ENCODE data around the gene ALK.

The ALK gene

DNA sequence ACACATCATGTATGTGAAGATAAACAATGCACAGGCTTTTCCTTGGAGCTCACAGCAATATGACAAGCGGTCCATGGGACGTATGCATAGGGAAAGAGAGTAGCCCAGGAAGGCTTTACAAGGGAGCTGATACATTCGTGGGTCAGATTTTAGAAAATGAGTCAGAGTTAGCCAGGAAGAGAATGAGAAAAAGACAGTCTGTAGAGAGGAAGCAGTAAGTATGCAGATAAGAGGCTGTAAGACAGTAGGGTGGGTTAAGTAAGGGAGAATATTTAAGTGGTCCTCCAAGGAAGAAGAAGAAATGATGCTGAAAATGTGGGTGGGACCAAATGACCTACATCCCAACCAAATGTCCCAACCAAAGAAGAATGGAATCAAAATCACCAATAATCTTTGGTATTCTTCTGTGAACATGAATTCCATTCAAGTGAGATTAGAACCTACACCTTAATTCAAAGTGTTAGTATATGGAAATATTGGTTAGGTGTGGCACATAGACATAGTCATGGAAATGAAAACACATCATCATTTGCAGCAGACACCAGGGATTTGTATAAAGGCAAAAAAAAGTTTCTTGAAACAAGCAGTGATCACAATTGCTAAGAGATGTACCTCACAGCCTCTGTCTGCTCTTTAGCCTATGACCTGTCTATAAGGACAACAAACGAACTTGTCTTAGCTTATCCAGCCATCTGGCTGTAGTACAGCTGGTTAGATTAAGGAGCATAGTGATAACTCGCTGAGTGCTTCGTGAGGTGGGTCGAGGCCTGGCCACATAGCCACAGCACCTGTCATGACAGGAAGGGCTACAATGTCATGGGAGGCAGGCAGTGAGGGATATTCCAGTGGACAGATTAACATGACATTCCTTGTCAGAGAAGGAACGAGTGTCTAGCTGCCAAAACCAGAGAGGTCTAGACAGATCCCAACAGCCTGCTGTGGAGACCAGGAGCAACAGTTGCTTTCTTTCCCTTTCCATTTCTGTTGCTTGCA, 133.6 kb downstream of the ALK start:
- DNase-seq, result no peak

DNA sequence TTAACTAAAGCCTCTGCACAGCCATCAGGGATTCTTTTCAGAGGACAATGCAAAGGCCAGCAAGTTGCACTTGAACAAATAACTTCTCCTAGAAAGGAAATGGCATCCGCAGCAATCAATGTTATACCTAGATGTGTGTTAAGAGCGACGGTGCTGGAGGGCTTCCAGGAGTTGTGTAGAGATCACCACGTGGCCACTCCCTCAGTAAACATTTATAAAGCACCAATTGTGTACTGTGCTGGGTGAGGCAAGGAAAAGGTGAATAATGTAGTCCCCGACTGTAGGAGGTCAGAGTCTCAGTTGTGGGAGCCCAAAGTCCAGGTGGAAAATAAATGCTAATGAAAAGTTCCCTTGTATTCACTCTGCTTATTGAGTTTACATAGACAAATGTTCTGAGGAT, 135.0 kb downstream of the ALK start:
- DNase-seq, result no peak

- DNase-seq, result no peak
Observed at GRCh38 chr2:29783666-29784065, 137.7 kb downstream of the ALK start.

DNA sequence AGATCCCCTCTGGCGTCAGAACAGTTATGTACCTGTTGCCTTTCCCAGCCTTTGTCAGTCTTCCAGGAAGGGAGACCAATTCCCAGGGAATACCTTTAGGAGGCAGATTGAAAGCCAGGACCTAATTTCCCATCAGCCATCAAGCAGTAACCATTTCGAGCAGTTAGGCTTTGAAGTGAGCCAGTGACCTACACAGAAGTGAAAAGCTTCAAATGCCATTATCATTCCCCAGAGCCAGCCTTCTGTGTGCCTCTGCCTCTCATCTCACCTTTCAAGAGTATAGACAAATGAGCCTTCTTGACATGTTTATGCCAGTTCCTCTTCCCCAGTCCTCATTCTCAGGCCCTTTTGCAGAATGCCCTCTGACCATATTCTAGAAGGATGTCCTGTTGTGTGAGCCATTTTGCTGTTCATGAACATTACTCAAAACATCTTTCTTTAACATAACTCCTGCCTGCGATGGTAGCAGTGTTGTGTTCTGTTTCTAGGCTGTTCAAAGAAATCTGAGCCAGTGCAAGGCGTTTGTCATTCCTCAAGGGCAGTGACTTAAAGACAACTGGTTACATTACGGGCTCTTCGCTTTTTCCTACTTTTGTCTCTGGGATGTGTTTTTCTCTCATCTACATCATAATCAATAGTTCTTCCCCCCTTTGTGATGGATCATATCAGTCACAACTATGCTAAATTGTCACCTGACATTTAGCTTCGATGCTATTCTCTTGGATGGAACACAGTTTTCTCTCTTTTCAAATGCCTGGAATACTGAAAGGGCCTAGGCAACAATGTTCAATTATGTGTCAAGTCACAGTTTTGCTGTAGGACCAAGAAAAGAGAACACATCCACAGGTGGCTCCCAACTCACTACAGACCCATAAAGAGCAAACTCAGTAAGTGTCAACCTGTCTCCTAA, 138.6 kb downstream of the ALK start:
- DNase-seq, result no peak

DNA sequence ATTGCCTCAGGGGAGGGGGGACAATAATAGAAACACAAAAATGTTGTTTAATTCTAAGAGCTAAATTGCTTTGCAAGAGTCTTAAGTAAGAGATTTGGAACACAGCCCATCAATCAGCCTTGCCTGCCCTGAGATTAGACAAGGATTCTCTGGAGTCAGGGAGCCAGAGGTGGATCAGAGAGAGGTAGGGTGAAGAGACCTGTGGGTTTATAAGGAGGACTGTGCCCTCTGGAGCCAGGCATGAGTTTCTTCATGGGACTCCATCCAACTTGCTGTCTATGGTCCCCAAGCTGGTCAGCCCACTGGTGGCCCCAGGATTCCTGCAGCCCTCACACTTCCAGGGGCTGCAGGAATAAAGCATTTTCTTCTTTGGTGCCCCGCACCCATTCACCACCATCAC, 139.3 kb downstream of the ALK start:
- DNase-seq, result no peak

GRCh38 chr2:29780906-29781305, 140.5 kb downstream of the ALK start:
- no peak for DNase-seq

- no peak for DNase-seq
Observed at GRCh38 chr2:29777161-29777560, 144.2 kb downstream of the ALK start.

DNA sequence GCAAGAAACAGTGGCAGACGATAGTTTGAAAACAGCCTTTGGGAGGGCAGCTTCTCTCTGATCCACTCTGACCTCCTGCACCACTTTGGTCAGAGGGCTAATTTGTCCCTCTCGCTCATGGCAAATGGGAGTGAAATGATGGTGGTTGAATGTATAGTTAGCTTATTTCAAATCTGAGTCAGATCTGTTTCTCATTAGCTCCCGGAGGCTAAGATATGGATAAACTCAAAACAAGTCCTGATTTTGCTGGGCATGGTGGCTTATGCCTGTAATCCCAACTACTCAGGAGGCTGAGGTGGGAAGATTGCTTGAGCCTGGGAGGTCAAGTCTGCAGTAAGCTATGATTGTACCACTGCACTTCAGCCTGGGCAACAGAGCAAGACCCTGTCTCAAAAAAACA, 145.0 kb downstream of the ALK start:
- DNase-seq, result no peak

DNA sequence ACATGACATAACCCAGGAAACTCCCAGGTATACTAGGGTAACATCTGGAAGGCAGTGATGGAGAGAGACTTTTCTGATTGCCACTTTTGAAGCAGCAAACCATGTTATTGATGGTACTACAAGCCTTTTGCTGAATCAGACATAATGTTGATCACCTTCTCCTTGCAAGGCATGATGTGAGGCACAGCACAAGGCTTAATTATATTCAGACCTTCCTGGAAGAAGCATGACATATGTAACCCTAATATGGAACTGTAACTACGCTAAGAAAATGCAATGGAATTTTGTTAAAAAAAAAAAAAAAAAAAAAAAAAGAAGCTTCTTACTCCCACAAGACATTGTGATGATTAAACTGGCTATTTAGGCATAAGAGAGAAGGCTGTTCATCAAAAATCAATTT, 145.4 kb downstream of the ALK start:
- DNase-seq, result no peak

- DNase-seq, result no peak
Observed at GRCh38 chr2:29774624-29775023, 146.8 kb downstream of the ALK start.

GRCh38 chr2:29770846-29771245, 150.5 kb downstream of the ALK start:
- no peak for DNase-seq

DNA sequence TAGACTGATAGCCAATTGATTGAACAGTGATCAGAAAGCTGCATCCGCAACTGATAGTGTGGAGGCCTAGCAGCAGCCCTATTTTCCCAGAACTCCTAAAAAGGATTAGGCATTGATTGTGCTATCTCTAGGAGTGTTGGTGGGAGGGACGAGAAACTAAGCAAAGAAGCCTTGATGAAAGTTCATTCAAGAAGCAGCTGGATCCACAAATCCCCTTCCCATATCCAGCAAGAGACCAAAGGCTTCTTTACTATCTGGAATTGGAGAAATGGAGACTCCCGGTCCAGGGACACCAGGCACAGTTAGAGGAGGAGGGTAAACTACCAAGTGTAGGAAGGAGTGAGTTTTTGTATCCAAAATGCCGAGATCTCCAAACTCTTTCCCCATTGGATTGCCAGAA, 151.5 kb downstream of the ALK start:
- no peak for DNase-seq

- DNase-seq, result no peak
Observed at GRCh38 chr2:29767606-29768335, 153.6 kb downstream of the ALK start.

DNA sequence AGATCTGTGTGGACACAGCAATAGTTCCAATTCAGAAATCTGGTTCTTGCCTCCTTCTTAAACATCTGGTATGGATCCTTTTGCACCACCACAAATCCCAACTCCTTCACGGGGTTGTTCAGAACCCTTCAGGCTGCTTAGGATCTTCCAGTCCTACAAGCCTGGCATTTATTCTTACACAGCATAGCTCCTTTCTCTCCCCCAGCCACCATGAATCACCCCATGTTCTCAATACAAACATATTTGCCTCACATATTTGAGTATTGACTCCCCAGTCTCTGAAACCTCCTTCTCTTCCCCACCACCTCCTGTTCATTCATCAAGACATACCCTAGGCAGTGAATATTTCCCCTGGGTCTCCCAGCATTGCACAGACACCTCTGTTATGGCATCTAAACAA, 155.2 kb downstream of the ALK start:
- DNase-seq, result no peak

DNA sequence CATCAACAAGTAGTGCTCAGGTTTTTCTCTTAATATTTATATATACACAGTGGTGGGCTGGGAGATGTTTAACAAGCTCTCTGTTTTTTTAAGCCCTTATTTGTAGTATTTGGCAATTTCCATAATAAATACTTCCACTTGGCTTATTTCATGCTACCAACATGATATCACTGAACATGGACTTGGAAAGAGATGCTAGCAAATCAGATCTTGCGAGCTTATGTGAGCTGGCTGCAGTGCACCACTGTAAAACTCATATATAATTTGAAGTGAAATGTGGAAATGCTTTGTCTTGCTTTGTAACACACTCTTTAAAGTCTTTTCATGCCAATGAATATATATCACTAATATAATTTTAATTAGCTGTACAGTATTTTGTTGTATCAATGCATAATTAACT, 155.7 kb downstream of the ALK start:
- no peak for DNase-seq

GRCh38 chr2:29763371-29763770, 158.0 kb downstream of the ALK start:
- no peak for DNase-seq

DNA sequence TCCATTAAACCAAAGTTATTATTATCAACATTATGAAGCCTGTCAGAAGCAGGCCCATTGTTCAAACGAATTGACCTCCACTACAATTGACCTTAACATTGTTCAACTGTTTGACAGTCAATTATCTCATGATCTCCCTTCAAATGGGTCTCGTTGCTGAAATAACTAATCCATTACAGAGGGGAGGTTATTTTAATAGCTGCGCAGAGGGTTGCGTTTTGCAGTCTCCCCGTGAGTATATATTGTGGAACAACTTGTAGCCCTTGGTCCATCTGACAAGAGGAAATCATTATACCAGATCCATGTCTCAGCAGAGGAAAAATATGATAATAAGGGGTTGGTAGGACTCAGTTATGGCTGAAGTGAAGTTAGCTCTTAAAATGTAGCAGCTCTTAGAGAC, 159.1 kb downstream of the ALK start:
- no peak for DNase-seq

GRCh38 chr2:29761278-29761677, 160.1 kb downstream of the ALK start:
- no peak for DNase-seq

GRCh38 chr2:29760008-29760407, 161.4 kb downstream of the ALK start:
- DNase-seq, result no peak

DNA sequence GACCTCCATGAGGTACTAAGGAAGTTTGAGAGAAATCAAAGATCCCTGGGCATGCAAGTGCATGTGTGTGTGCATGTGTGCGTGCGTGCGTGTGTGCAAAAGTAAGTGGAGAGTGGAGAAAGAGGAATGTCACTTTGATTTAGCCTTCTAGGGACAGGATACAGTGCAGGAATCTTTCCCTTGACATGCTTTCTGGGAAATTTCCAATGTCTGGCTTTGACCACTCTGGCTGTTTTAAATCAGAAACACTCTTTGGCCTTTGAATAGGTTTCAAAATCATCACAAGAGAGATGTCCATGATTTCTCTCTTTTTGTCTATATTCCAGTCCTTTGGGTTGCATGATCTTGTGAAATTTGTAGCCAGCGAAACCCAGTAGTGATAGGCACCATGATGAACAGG, 162.0 kb downstream of the ALK start:
- no peak for DNase-seq

GRCh38 chr2:29755829-29756228, 165.6 kb downstream of the ALK start:
- DNase-seq, result no peak

DNA sequence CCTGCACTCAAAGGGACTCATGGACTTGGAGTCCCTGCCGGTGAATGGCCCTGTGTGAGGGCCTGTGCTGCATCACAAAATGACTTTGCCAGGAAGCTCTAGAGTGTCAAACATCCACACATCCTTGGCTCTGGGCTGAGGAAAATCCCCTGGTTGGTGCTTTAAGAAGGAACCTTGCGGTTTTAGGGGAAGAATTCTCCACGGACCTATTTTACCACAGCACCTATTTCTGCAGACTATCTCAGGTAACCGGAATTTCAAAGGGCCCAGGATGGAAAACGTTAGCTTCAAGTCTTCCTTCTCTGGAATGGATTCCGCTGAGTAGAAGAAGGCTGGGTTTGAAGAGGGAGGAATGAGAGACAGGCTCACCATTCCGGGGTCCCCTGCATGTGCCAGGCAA, 166.2 kb downstream of the ALK start:
- DNase-seq, result no peak

Measured in 8988T (cell line).